Endothelial cell of umbilical vein (primary cell): Measurements from ENCODE around the gene ERCC8. TPM values are rescaled to one million over a fixed set of nuclear protein-coding genes. Genes with fewer than 3 reads are reported as not detected.

Experiments
- BruUV-seq: library from RNA; stranded (reverse); fragments of 400-500 nt; replicated peaks from 2 replicates; lab custom pipeline; 2021; lab: Mats Ljungman, UMichigan
- CTCF ChIA-PET: fragments of 300-600, 350-600 bp; sonication (Branson Sonifier 250); formaldehyde crosslinking; loops from one replicate; lab custom pipeline; 2021; ENCODE audit warnings: antibody characterized with exemption, inconsistent platforms; lab: Charles Lee
- POLR2A ChIA-PET: fragments of 300-600, 350-600 bp; sonication (Branson Sonifier 250); formaldehyde crosslinking; loops from one replicate; lab custom pipeline; 2021; ENCODE audit warnings: antibody characterized with exemption, inconsistent platforms; lab: Charles Lee
- DNase-seq: peaks from one replicate; pipeline ENCODE4 v3.0.0-alpha.2; 2011; ENCODE audit warnings: low read depth, low spot score
- FAIRE-seq: peaks from 2 replicates; lab custom pipeline; 2011; peaks lifted over from hg19 to GRCh38; lab: Jason Lieb, UNC
- H2AFZ ChIP-seq: 2 replicates; pipeline ENCODE4 v1.6.0; 2012; ENCODE audit warnings: low read depth, low read length, control low read depth, inconsistent platforms
- H3K27ac ChIP-seq: 2 replicates; pipeline ENCODE4 v1.5.1; 2011; ENCODE audit warnings: low read depth, mild to moderate bottlenecking, control low read depth, low read length, moderate library complexity; ENCODE audit not compliant: insufficient read depth
- H3K27me3 ChIP-seq, 2 experiments: 2 replicates each; pipeline versions ENCODE4 v1.6.0 to v1.6.1; 2011; ENCODE audit warnings: low read length in 2 of 2, mixed read lengths in 1 of 2; ENCODE audit not compliant: control insufficient read depth in 2 of 2, insufficient read depth in 2 of 2
- H3K36me3 ChIP-seq, 2 experiments: 2 replicates in 1 of 2; 3 replicates in 1 of 2; pipeline ENCODE4 v1.5.1; 2011; ENCODE audit warnings: low read length in 2 of 2, mild to moderate bottlenecking in 1 of 2, moderate library complexity in 1 of 2; ENCODE audit not compliant: control insufficient read depth in 2 of 2, insufficient read depth in 2 of 2; ENCODE audit errors: extremely low read depth in 1 of 2
- H3K4me1 ChIP-seq: 3 replicates; pipeline ENCODE4 v1.5.1; 2011; ENCODE audit warnings: mild to moderate bottlenecking, low read length; ENCODE audit not compliant: control insufficient read depth, insufficient read depth; ENCODE audit errors: extremely low read depth
- H3K4me2 ChIP-seq: 2 replicates; pipeline ENCODE4 v1.6.1; 2011; ENCODE audit warnings: low read length, control low read depth, mixed read lengths; ENCODE audit not compliant: insufficient read depth
- H3K4me3 ChIP-seq, 3 experiments: fragments of 200-600 bp in 1 of 3; sonication (generic), shearing (Covaris generic) in 1 of 3; replicated peaks in 1 of 3; 2 replicates each; pipeline ENCODE4 v1.5.1; 2011 to 2016; ENCODE audit warnings: control low read depth in 3 of 3, low read length in 3 of 3, mild to moderate bottlenecking in 2 of 3, inconsistent platforms in 1 of 3, low read depth in 1 of 3, moderate library complexity in 1 of 3; ENCODE audit not compliant: insufficient read depth in 1 of 3
- H3K79me2 ChIP-seq: 2 replicates; pipeline ENCODE4 v1.6.0; 2012; ENCODE audit warnings: low read length, inconsistent platforms; ENCODE audit not compliant: control insufficient read depth, insufficient read depth
- H3K9ac ChIP-seq: replicated peaks from 2 replicates; pipeline ENCODE3; 2011; ENCODE audit warnings: low read length, control low read depth; ENCODE audit not compliant: insufficient read depth; ENCODE audit errors: extremely low read depth
- H3K9me1 ChIP-seq: replicated peaks from 3 replicates; pipeline ENCODE4 v1.6.0; 2011; ENCODE audit warnings: mild to moderate bottlenecking, low read length; ENCODE audit not compliant: control insufficient read depth, insufficient read depth; ENCODE audit errors: extremely low read depth
- H3K9me3 ChIP-seq: replicated peaks from 2 replicates; pipeline ENCODE4 v1.5.1; 2012; ENCODE audit warnings: low read length, inconsistent platforms; ENCODE audit not compliant: control insufficient read depth, insufficient read depth
- H4K20me1 ChIP-seq: replicated peaks from 2 replicates; pipeline ENCODE3; 2011; ENCODE audit warnings: mild to moderate bottlenecking, low read length; ENCODE audit not compliant: control insufficient read depth, insufficient read depth; ENCODE audit errors: extremely low read depth
- CTCF ChIP-seq, 2 donors: IDR thresholded peaks; 1 replicate in 1 of 2; 2 replicates in 1 of 2; pipeline ENCODE4 v1.5.1; 2011; ENCODE audit warnings: low read length in 2 of 2, mild to moderate bottlenecking in 2 of 2, moderate library complexity in 2 of 2, control low read depth in 1 of 2, inconsistent platforms in 1 of 2, low read depth in 1 of 2; ENCODE audit not compliant: insufficient read depth in 1 of 2; ENCODE audit errors: extremely low read depth in 1 of 2
- EZH2 ChIP-seq: IDR thresholded peaks from 2 replicates; pipeline ENCODE4 v1.6.1; 2012; ENCODE audit warnings: borderline replicate concordance, low read depth, mild to moderate bottlenecking, moderate library complexity, low read length, inconsistent platforms; ENCODE audit not compliant: severe bottlenecking
- FOS ChIP-seq: IDR thresholded peaks from 2 replicates; pipeline ENCODE4 v1.6.1; 2011; ENCODE audit warnings: mild to moderate bottlenecking, low read length, moderate library complexity, borderline replicate concordance; ENCODE audit not compliant: insufficient read depth
- GATA2 ChIP-seq: IDR thresholded peaks from 2 replicates; pipeline ENCODE4 v1.7.0; 2011; ENCODE audit warnings: low read depth, mild to moderate bottlenecking, moderate library complexity, mixed read lengths, low read length; ENCODE audit not compliant: insufficient read length, insufficient read depth
- JUN ChIP-seq: IDR thresholded peaks from 2 replicates; pipeline ENCODE4 v1.6.1; 2011; ENCODE audit warnings: borderline replicate concordance, low read depth; ENCODE audit not compliant: insufficient read length, insufficient read depth
- MAX ChIP-seq: IDR thresholded peaks from 2 replicates; pipeline ENCODE4 v1.6.1; 2011; ENCODE audit not compliant: insufficient read depth, insufficient read length
- MYC ChIP-seq: IDR thresholded peaks from one replicate; pipeline ENCODE4 v1.6.1; 2011; ENCODE audit warnings: mild to moderate bottlenecking, low read depth, low read length
- POLR2A ChIP-seq: IDR thresholded peaks from 2 replicates; pipeline ENCODE4 v1.6.1; 2012; ENCODE audit warnings: low read depth, mild to moderate bottlenecking, control low read depth, low read length
- POLR2AphosphoS5 ChIP-seq: IDR thresholded peaks from 2 replicates; pipeline ENCODE4 v1.6.1; 2012; ENCODE audit warnings: low read depth, mild to moderate bottlenecking, control low read depth, low read length, moderate library complexity; ENCODE audit not compliant: insufficient read depth
- dilution Hi-C: fragments of 300-500 bp; cut with MboI; formaldehyde crosslinking; loops from one replicate; pipeline ENCODE4 v1.15.0; 2019; ENCODE audit warnings: low sequenced_read_pairs; ENCODE audit not compliant: extremely low pct_ligation_motif_present
- intact Hi-C: fragments of 100-400 bp; cut with micrococcal nuclease; formaldehyde crosslinking; loops from one replicate; pipeline ENCODE4 v1.10.0; 2022
- polyA plus RNA-seq, 4 experiments: library from polyadenylated mRNA; depleted of rRNA in 3 of 4; stranded (reverse) in 3 of 4; unstranded in 1 of 4; fragments of >200 nt; gene quantifications; 2 replicates each; pipeline versions ENCODE4 v1.2.1 to v1.2.3, GENCODE V29; 2011 to 2012; ENCODE audit warnings: missing spikeins in 1 of 4
- total RNA-seq: library from RNA; stranded (reverse); gene quantifications from 2 replicates; pipeline ENCODE4 v1.2.3, GENCODE V29; 2021

The ERCC8 gene
- total and polyA plus RNA-seq, 2 donors (not counting 3 experiments of a cell fraction or from before 2014, with no cell fraction given): 10.4 to 11.8 TPM

GRCh38 chr5:60955239-60955638 lies 10.4 kb upstream of the ERCC8 start:
- BruUV-seq: no TSS peak
- H3K9ac ChIP-seq: no peak overlapping the region
- no peak for FAIRE-seq
- no peaks in the 10 kb centered on the region for H3K36me3 ChIP-seq
- dilution Hi-C loops (no loop called here), intact Hi-C loops (loop anchor here (10.0 kb wide), 1 partner anchor 860 kb away; no protein-coding TSS in a partner anchor)
- no peaks in the 10 kb centered on the region for H3K27me3 ChIP-seq
- no peaks in the 10 kb centered on the region for H3K4me1 ChIP-seq
- CTCF ChIA-PET: no interaction called here
- peaks cover 57% of the 10 kb centered on the region for H3K79me2 ChIP-seq
- no peak overlapping the region for H3K27ac ChIP-seq
- no peak overlapping the region for H2AFZ ChIP-seq
- POLR2A ChIA-PET: no interaction called here
- DNase-seq: no peak
- peaks cover 2% of the 10 kb centered on the region for H3K9me3 ChIP-seq
- no peak for TF ChIP-seq CTCF (IDR thresholded peaks at IDR 0.05; ENCODE audit: extremely low read depth in 1 of 2, insufficient read depth in 1 of 2, low read depth in 1 of 2, low read length in 2 of 2)
- TF ChIP-seq POLR2AphosphoS5: no peak
- TF ChIP-seq FOS: no peak
- TF ChIP-seq EZH2: no peak
- TF ChIP-seq MAX: no peak
- no peak for TF ChIP-seq MYC
- no peak for TF ChIP-seq GATA2
- no peak for TF ChIP-seq POLR2A
- no peak for TF ChIP-seq JUN
- no peak overlapping the region for H3K4me3 ChIP-seq
- no peaks in the 10 kb centered on the region for H3K9me1 ChIP-seq
- no peak overlapping the region for H3K4me2 ChIP-seq
- H4K20me1 ChIP-seq: no peaks in the 10 kb centered on the region
